GM12872 (cell line): ENCODE results near the gene SORBS1.

Experiments used
- TF ChIP-seq, protein P1 (sequence below): IDR thresholded peaks from 3 replicates; pipeline ENCODE4 v1.5.1; 2011; ENCODE audit warnings: low read depth, mild to moderate bottlenecking, low read length, moderate library complexity; ENCODE audit not compliant: insufficient read depth

Gene SORBS1

DNA sequence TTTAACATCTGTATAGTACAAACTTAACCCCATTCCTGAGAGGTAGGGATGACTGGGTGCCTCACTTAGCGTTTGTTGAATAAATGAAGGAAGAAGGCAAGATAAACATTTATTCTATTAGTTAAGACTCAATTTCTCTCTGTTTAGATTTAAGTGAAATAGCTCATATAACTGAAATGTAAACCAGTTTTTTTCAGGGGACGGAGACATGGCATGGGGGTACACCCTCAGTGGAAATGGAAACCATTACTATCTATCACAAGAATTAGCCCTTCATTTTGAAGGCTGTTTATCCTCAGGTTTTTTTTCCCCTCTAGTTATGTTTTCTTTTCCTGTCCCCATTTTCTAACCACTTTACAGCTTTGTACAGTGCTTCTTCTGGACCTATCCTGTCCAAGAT, 234.8 kb downstream of the SORBS1 start:
- TF ChIP-seq, protein P1, sequence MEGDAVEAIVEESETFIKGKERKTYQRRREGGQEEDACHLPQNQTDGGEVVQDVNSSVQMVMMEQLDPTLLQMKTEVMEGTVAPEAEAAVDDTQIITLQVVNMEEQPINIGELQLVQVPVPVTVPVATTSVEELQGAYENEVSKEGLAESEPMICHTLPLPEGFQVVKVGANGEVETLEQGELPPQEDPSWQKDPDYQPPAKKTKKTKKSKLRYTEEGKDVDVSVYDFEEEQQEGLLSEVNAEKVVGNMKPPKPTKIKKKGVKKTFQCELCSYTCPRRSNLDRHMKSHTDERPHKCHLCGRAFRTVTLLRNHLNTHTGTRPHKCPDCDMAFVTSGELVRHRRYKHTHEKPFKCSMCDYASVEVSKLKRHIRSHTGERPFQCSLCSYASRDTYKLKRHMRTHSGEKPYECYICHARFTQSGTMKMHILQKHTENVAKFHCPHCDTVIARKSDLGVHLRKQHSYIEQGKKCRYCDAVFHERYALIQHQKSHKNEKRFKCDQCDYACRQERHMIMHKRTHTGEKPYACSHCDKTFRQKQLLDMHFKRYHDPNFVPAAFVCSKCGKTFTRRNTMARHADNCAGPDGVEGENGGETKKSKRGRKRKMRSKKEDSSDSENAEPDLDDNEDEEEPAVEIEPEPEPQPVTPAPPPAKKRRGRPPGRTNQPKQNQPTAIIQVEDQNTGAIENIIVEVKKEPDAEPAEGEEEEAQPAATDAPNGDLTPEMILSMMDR = no peak

DNA sequence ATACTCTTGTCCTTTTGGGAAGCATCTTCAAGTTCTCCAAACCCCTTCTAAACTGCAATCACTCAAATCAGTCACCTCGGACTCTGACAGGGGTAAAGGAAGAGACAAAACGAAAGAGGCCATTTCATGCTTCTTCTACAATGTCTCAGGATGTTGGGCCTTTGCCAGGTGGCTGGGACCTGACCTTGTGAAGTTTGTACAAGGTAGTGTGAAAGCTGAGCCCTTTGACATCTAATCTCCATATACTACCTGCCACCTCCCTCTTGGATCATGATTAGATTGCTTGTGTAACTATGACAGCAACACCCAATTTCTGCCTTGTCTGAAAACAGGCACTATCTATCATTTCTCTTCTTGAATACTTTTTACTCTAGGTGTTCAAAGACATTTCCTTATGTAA, 235.3 kb downstream of the SORBS1 start:
- TF ChIP-seq, protein P1 = no peak

DNA sequence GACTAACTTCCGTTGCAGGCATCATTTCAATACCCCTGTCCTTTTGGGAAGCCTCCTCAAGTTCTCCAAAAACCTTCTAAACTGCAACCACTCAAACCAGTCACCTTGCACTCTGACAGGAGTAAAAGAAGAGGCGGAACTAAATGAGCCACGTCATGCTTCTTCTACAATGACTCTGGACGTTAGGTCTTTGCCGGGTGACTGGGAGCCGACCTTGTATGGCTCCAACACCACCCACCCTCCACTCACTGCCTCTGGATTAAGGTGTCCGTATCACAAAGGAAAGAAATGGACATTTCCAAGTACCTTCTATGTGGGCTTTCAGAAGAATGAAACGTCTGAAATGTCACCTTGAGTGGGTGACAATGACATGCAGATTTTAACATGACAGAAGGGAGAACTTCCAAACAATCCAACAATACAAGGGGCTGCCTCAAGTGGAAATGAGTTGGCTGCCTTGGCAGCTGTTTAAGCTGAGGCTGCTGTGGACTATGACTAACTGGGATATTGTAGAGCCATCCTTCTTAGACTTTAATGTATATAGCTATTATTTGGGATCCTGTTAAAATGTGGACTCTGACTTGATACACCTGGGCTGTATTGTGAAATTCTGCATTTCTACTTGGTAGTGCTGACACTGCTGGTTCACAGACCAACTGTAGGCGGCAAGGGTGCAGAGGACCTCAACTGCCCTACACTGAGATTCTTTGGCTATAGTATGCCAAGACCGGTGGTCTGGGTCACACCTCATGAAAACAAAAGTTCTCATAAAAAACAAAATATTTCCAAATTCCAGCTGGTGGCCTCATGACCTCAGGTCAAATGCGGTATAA, 236.5 kb downstream of the SORBS1 start:
- TF ChIP-seq, protein P1 = no peak

DNA sequence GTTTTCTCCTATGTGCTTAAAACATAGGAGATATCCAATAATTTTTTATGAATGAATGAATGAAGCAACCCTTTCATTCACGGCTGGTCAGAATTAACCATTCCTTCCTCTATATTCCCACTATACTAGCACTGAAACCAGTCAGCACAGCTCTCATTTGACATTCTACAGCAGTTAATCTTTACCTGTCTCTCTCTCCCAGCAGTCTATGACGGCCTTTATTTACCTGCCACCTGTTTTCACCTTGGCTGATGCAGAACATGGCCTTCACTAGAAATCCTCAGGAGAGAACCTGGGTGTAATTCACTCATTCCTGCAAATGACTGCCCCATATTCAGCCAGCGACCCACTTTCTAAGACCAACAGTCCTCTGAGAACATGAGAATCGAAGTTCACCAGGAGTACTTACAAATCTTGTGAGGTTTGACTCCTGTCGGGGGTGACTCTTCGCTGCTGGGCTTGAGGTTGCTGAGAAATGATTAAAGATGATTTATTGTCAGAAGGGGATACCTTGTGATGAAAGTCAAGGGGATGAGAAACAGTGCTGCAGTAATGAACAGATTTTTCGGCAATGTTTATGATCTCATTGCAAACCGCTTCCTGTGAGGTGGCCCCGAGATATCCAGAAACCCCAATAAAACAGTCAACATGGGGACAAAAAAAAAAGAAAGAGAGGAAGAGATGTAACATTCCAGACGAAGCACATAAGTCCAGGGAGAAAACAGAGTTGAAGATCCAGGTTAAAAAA, 239.4 kb downstream of the SORBS1 start:
- TF ChIP-seq, protein P1 = no peak

DNA sequence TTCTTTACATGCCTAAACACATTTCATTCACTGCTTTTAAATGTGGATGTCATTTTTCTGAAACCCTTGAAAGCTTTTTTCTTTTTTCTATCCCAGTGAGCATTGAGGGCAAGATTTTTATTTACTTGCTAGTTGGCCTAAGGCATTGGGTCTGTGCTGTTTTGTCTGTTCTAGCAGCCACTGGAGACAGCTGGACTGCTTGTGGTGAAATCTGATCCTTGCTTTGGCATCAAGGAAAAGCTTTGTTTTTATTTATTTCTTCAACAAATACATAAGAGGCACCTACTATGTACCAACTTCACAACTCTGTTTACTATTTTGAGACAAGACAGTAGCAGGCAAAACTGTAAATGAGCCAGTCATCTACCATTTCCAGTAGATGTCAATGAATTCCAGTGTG, 241.9 kb downstream of the SORBS1 start:
- TF ChIP-seq, protein P1 = no peak

DNA sequence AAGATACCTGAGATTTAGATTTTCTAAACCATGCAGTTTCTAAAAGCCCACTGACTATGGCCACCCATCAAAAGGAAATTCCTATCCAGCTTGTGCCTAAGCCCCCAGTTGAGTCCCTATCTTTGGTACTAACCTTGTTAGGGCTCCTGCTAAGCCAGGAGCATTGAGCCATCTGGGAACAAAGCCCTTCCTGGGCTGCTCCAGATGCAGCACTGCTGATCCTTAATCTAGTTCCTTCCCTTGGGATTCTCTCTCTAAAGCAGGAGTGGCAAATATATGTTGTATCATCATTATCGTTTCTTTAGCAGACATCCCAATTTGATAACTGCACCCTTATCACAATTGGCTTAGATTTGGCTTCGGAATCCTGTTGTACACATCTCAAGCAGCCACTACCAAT, 245.7 kb downstream of the SORBS1 start:
- TF ChIP-seq, protein P1 = no peak

DNA sequence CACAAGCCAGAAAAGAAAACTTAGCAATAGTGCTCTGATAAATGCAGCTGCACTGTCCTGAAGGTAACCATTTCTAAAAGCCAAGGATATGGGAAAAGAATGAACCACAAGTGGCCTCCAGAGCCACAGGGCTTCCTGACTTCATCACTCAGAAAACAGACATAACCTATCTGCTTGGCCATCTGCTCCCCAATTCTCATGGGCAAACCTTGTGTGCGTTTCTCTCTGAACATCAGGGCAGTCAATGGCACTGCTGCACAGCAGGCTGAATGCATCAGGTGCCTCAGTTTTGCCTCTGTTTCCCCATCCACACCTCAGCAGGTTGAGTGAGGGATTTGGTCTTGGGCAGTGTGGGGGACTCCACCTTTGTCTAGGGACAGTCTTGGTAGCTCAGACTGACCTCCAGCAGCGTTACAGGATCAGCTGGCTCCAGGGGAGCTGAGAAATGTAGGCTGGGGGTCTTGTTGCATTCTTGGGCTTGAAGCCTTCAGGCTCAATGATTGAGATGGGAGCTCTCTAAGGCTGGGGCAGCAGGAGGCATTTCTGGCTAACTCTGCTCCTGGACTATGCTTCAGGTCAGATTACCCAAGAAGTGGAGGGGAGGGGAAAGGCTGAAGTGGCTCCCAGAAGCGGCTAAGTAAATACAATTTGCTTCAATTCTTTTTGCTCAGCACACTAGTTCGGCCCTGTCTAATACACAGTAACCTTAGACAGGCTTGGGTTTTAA, 246.8 kb downstream of the SORBS1 start:
- TF ChIP-seq, protein P1 = no peak
